Sigmoid colon (tissue), 7 donors: ENCODE results near the gene FANCD2. TPM values are rescaled to one million over a fixed set of nuclear protein-coding genes. Genes with fewer than 3 reads are reported as not detected.
"Not testable (repeated sequence)": the region's sequence is repeated elsewhere in the genome, so short reads cannot be mapped to it uniquely, and the experiment has no call there.

Experiments used
- DNase-seq: peaks from one replicate; pipeline ENCODE4 v3.0.0-alpha.2; 2019
- H3K27ac ChIP-seq, 4 donors: fragments of 200-600 bp; sonication (generic); one replicate each; pipeline ENCODE4 v1.5.1; 2016 to 2019; ENCODE audit warnings: mild to moderate bottlenecking in 1 of 4
- H3K27me3 ChIP-seq, 3 donors: fragments of 200-600 bp; sonication (generic); one replicate each; pipeline ENCODE4 v1.5.1; 2019; ENCODE audit warnings: mild to moderate bottlenecking in 1 of 3
- H3K36me3 ChIP-seq, 4 donors: fragments of 200-600 bp; sonication (generic); one replicate each; pipeline ENCODE4 v1.5.1; 2016 to 2019
- H3K4me1 ChIP-seq, 4 donors: fragments of 200-600 bp; sonication (generic); one replicate each; pipeline ENCODE4 v1.5.1; 2017 to 2019
- H3K4me3 ChIP-seq, 4 donors: fragments of 200-600 bp; sonication (generic); one replicate each; pipeline ENCODE4 v1.5.1; 2017 to 2019; ENCODE audit warnings: mild to moderate bottlenecking in 2 of 4, moderate library complexity in 1 of 4
- H3K9me3 ChIP-seq, 4 donors: fragments of 200-600 bp in 3 of 4; sonication (generic) in 3 of 4; one replicate each; pipeline versions ENCODE4 v1.5.1 to v1.6.1; 2013 to 2019
- EP300 ChIP-seq, 4 donors: sonication (generic); formaldehyde crosslinking; IDR thresholded peaks; one replicate each; pipeline ENCODE4 v1.6.1; 2017; ENCODE audit warnings: antibody characterized with exemption in 4 of 4
- POLR2A ChIP-seq, 2 donors: fragments of 450-650 bp; IDR thresholded peaks; one replicate each; pipeline ENCODE4 v1.6.1; 2016; ENCODE audit warnings: antibody characterized with exemption in 2 of 2, mild to moderate bottlenecking in 2 of 2, moderate library complexity in 2 of 2
- POLR2AphosphoS5 ChIP-seq, 4 donors: sonication (generic); formaldehyde crosslinking; IDR thresholded peaks; one replicate each; pipeline ENCODE4 v1.6.1; 2017; ENCODE audit warnings: antibody characterized with exemption in 4 of 4
- WGBS, 2 donors: extraction: QIAGEN DNeasy Blood & Tissue Kit; methylation state at CpG; one replicate each; pipeline ENCODE4 v1.1.7; 2013; 5-methylcytosine and 5-hydroxymethylcytosine counted together
- intact Hi-C: fragments of 100-400 bp; cut with DNase I; formaldehyde crosslinking; loops from one replicate; pipeline ENCODE4 v1.15.1; 2023
- polyA plus RNA-seq, 3 donors: library from polyadenylated mRNA; stranded (reverse); fragments of 200-250 nt; gene quantifications; one replicate each; pipeline ENCODE4 v1.2.3, GENCODE V29; 2013
- total RNA-seq, 4 donors: library from RNA; depleted of rRNA; stranded (reverse); fragments of >200 nt; gene quantifications; one replicate each; pipeline ENCODE4 v1.1.0, GENCODE V29; 2016
- TF ChIP-seq, protein P1 (sequence below), 4 experiments: fragments of 450-650 bp in 3 of 4; fragments of 200-600 bp in 1 of 4; IDR thresholded peaks; one replicate each; pipeline ENCODE4 v1.5.1; 2016 to 2019; ENCODE audit warnings: antibody characterized with exemption in 4 of 4, mild to moderate bottlenecking in 3 of 4, moderate library complexity in 2 of 4
- donor health status: healthy with polysubstance abuse.
- donor health status: Bipolar disorder and iron deficiency.
- donor health status: healthy.

The FANCD2 gene
- total and polyA plus RNA-seq, 7 donors, result 0.60 to 12.6 (median 2.9) TPM

- WGBS, 2 donors, result 1% methylated on average over 10 of the region's 10 CpGs
- no peak for TF ChIP-seq POLR2AphosphoS5 (IDR thresholded peaks at IDR 0.05)
- no peak for TF ChIP-seq EP300 (IDR thresholded peaks at IDR 0.05)
- TF ChIP-seq, protein P1, sequence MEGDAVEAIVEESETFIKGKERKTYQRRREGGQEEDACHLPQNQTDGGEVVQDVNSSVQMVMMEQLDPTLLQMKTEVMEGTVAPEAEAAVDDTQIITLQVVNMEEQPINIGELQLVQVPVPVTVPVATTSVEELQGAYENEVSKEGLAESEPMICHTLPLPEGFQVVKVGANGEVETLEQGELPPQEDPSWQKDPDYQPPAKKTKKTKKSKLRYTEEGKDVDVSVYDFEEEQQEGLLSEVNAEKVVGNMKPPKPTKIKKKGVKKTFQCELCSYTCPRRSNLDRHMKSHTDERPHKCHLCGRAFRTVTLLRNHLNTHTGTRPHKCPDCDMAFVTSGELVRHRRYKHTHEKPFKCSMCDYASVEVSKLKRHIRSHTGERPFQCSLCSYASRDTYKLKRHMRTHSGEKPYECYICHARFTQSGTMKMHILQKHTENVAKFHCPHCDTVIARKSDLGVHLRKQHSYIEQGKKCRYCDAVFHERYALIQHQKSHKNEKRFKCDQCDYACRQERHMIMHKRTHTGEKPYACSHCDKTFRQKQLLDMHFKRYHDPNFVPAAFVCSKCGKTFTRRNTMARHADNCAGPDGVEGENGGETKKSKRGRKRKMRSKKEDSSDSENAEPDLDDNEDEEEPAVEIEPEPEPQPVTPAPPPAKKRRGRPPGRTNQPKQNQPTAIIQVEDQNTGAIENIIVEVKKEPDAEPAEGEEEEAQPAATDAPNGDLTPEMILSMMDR (IDR thresholded peaks at IDR 0.05), result no peak
- TF ChIP-seq POLR2A (IDR thresholded peaks at IDR 0.05), result no peak
- DNase-seq, result no peak
- peak overlapping the region; percentile 75 to 87 (median 82) for H3K27ac ChIP-seq
- H3K36me3 ChIP-seq, result no peaks in the 10 kb centered on the region
- H3K4me1 ChIP-seq, result peaks cover 0 to 32% (median 26%) of the 10 kb centered on the region in 4 donors
- intact Hi-C loops, result loop anchor here (5.0 to 10.0 kb wide), 3 partner anchors 89 to 184 kb away; partner anchors contain the start of genes CRELD1, EMC3 and FANCD2
- no peaks in the 10 kb centered on the region for H3K9me3 ChIP-seq
- H3K27me3 ChIP-seq, result no peaks in the 10 kb centered on the region
- peak overlapping the region; percentile 50 to 93 (median 75) for H3K4me3 ChIP-seq
Measured at GRCh38 chr3:10116138-10116460, 89.9 kb downstream of the FANCD2 start.

GRCh38 chr3:10116928-10117327 lies 90.7 kb downstream of the FANCD2 start:
- no peaks in the 10 kb centered on the region for H3K9me3 ChIP-seq
- H3K4me3 ChIP-seq, result peak overlapping the region in 1 of 4 donors; percentile 91
- no peak for DNase-seq
- no peaks in the 10 kb centered on the region for H3K36me3 ChIP-seq
- no peak overlapping the region for H3K27ac ChIP-seq
- intact Hi-C loops, result loop anchor here (5.0 to 10.0 kb wide), 3 partner anchors 90 to 185 kb away; partner anchors contain the start of genes CRELD1, EMC3 and FANCD2
- WGBS, 2 donors, result 89 to 95% methylated on average over 4 of the region's 4 CpGs
- H3K27me3 ChIP-seq, result no peaks in the 10 kb centered on the region
- no peak for TF ChIP-seq POLR2AphosphoS5 (IDR thresholded peaks at IDR 0.05)
- TF ChIP-seq, protein P1 (IDR thresholded peaks at IDR 0.05), result no peak
- TF ChIP-seq EP300 (IDR thresholded peaks at IDR 0.05), result no peak
- TF ChIP-seq POLR2A (IDR thresholded peaks at IDR 0.05), result no peak
- H3K4me1 ChIP-seq, result peaks cover 0 to 32% (median 26%) of the 10 kb centered on the region in 4 donors

- TF ChIP-seq, protein P1 (IDR thresholded peaks at IDR 0.05), result no peak
- no peak for TF ChIP-seq EP300 (IDR thresholded peaks at IDR 0.05)
- no peak for TF ChIP-seq POLR2A (IDR thresholded peaks at IDR 0.05)
- TF ChIP-seq POLR2AphosphoS5 (IDR thresholded peaks at IDR 0.05), result no peak
- H3K27me3 ChIP-seq, result no peaks in the 10 kb centered on the region
- WGBS, 2 donors, result 83 to 85% methylated on average over 4 of the region's 4 CpGs
- no peak overlapping the region for H3K27ac ChIP-seq
- no peaks in the 10 kb centered on the region for H3K9me3 ChIP-seq
- no peak overlapping the region for H3K4me3 ChIP-seq
- H3K36me3 ChIP-seq, result no peaks in the 10 kb centered on the region
- no peak for DNase-seq
- H3K4me1 ChIP-seq, result peaks cover 0 to 32% (median 26%) of the 10 kb centered on the region in 4 donors
- intact Hi-C loops, result loop anchor here (5.0 to 10.0 kb wide), 3 partner anchors 92 to 187 kb away; partner anchors contain the start of genes CRELD1, EMC3 and FANCD2
Measured at GRCh38 chr3:10119376-10119775, 93.1 kb downstream of the FANCD2 start.

GRCh38 chr3:10121064-10121463 lies 94.8 kb downstream of the FANCD2 start:
- Histone ChIP-seq H3K4me3 (no peak overlapping the region), H3K9me3 (no peaks in the 10 kb centered on the region), H3K4me1 (peaks cover 0 to 26% (median 23%) of the 10 kb centered on the region in 4 donors), H3K27me3 (no peaks in the 10 kb centered on the region), H3K27ac (no peak overlapping the region), H3K36me3 (peaks cover 1 to 10% (median 5%) of the 10 kb centered on the region in 4 donors)
- TF ChIP-seq EP300 (IDR thresholded peaks at IDR 0.05), result no peak
- TF ChIP-seq POLR2AphosphoS5 (IDR thresholded peaks at IDR 0.05), result no peak
- TF ChIP-seq, protein P1 (IDR thresholded peaks at IDR 0.05), result no peak
- no peak for TF ChIP-seq POLR2A (IDR thresholded peaks at IDR 0.05)
- intact Hi-C loops, result no loop called here
- DNase-seq, result no peak
- 89 to 97% methylated on average over 2 of the region's 2 CpGs for WGBS, 2 donors

GRCh38 chr3:10122724-10123123 lies 96.5 kb downstream of the FANCD2 start:
- Histone ChIP-seq H3K36me3 (peaks cover 8 to 27% (median 15%) of the 10 kb centered on the region in 4 donors), H3K9me3 (no peaks in the 10 kb centered on the region), H3K27ac (no peak overlapping the region), H3K4me1 (peaks cover 0 to 10% (median 7%) of the 10 kb centered on the region in 4 donors), H3K27me3 (no peaks in the 10 kb centered on the region), H3K4me3 (no peak overlapping the region)
- DNase-seq, result no peak
- WGBS, 2 donors, result 89 to 91% methylated on average over 4 of the region's 4 CpGs
- intact Hi-C loops, result no loop called here
- TF ChIP-seq POLR2AphosphoS5 (IDR thresholded peaks at IDR 0.05) (no peak), EP300 (IDR thresholded peaks at IDR 0.05) (no peak), POLR2A (IDR thresholded peaks at IDR 0.05) (no peak)
- TF ChIP-seq, protein P1 (IDR thresholded peaks at IDR 0.05), result no peak

GRCh38 chr3:10135872-10136271 lies 109.6 kb downstream of the FANCD2 start:
- 94 to 96% methylated on average over 9 of the region's 9 CpGs for WGBS, 2 donors
- H3K36me3 ChIP-seq, DNase-seq, H3K27ac ChIP-seq, H3K4me3 ChIP-seq, intact Hi-C loops, H3K4me1 ChIP-seq, H3K9me3 ChIP-seq, H3K27me3 ChIP-seq: not testable (repeated sequence)
